Erythroblast (primary cell): ENCODE results near the gene HAPLN1.
"Not testable (repeated sequence)": the region's sequence is repeated elsewhere in the genome, so short reads cannot be mapped to it uniquely, and the experiment has no call there.

ENCODE experiments used
- DNase-seq, 2 experiments: peaks; one replicate each; lab custom pipeline; 2025; lab: John Stamatoyannopoulos, UW
- GATA1 ChIP-seq: IDR thresholded peaks from 2 replicates; pipeline ENCODE4 v1.6.1; 2011; ENCODE audit warnings: low read depth, mild to moderate bottlenecking, control low read depth, low read length, moderate library complexity
- POLR2A ChIP-seq: IDR thresholded peaks from 2 replicates; pipeline ENCODE4 v1.6.1; 2011; ENCODE audit warnings: mild to moderate bottlenecking, low read length

Gene HAPLN1

GRCh38 chr5:83720836-83721537, at the start of gene HAPLN1:
HAPLN1 (minus strand) TSS chr5:83720855; CDS start chr5:83673523, 47,332 bp downstream.
- TF ChIP-seq POLR2A = no peak
- TF ChIP-seq GATA1 = no peak
- DNase-seq = no peak

- DNase-seq = peak; percentile 6 to 9
- TF ChIP-seq GATA1 = no peak
- TF ChIP-seq POLR2A = no peak
Observed at GRCh38 chr5:83767409-83767992, 46.8 kb upstream of the HAPLN1 start.

- DNase-seq = no peak
- no peak for TF ChIP-seq GATA1
- TF ChIP-seq POLR2A = no peak
Observed at GRCh38 chr5:83764101-83764500, 43.4 kb upstream of the HAPLN1 start.

GRCh38 chr5:83760579-83760978, 39.9 kb upstream of the HAPLN1 start:
- TF ChIP-seq POLR2A = no peak
- no peak for TF ChIP-seq GATA1
- DNase-seq = no peak

GRCh38 chr5:83752700-83753099, 32.0 kb upstream of the HAPLN1 start:
- DNase-seq = no peak
- no peak for TF ChIP-seq POLR2A
- TF ChIP-seq GATA1 = no peak

GRCh38 chr5:83751201-83751600, 30.5 kb upstream of the HAPLN1 start:
- DNase-seq = no peak
- TF ChIP-seq GATA1 (no peak), POLR2A (no peak)

GRCh38 chr5:83750749-83751148, 30.1 kb upstream of the HAPLN1 start:
- no peak for DNase-seq
- TF ChIP-seq GATA1 (no peak), POLR2A (no peak)

GRCh38 chr5:83745816-83746215, 25.2 kb upstream of the HAPLN1 start:
- TF ChIP-seq GATA1 (no peak), POLR2A (no peak)

GRCh38 chr5:83744821-83745220, 24.2 kb upstream of the HAPLN1 start:
- no peak for DNase-seq
- no peak for TF ChIP-seq POLR2A
- no peak for TF ChIP-seq GATA1

More at GRCh38 chr5:83745816-83746215, 25.2 kb upstream of the HAPLN1 start:
- DNase-seq = no peak

GRCh38 chr5:83742089-83742488, 21.4 kb upstream of the HAPLN1 start:
- TF ChIP-seq GATA1 = no peak
- TF ChIP-seq POLR2A = no peak
- no peak for DNase-seq

- TF ChIP-seq POLR2A = no peak
- TF ChIP-seq GATA1 = no peak
- DNase-seq = no peak
Observed at GRCh38 chr5:83741571-83741970, 20.9 kb upstream of the HAPLN1 start.

GRCh38 chr5:83740741-83741140, 20.1 kb upstream of the HAPLN1 start:
- TF ChIP-seq POLR2A (no peak), GATA1 (no peak)
- DNase-seq = no peak

GRCh38 chr5:83736169-83736568, 15.5 kb upstream of the HAPLN1 start:
- not testable (repeated sequence) for DNase-seq

- not testable (repeated sequence) for DNase-seq
Observed at GRCh38 chr5:83735058-83735457, 14.4 kb upstream of the HAPLN1 start.

- TF ChIP-seq POLR2A (no peak), GATA1 (no peak)
Observed at GRCh38 chr5:83731638-83732037, 11.0 kb upstream of the HAPLN1 start.

More at GRCh38 chr5:83731638-83732037, 11.0 kb upstream of the HAPLN1 start:
- no peak for DNase-seq
